ENCODE results near the gene CDK2AP2.

The CDK2AP2 gene

DNA sequence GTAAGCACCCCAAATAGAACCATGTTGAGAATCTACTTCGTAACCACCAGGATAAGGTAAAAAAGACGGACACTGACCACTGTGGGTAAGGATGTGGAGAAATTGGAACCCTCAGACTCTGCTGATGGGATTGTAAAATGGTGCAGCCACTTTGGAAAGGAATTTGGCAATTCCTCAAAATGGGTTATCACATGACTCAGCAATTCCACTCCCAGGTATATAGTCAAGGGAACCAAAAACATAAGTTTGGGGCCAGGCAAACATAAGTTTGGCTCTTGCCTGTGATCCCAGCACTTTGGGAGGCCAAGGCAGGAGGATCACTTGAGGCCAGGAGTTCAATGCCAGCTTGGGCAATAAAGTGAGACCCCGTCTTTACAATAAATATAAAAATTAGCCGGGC is 20.4 kb upstream of the CDK2AP2 start:
- in situ Hi-C loops (cut with MboI; ENCODE audit: low pct_unique_long_range_greater_than_20kb, low sequenced_read_pairs, unreplicated experiment) = no loop called here
- no peak for DNase-seq (ENCODE audit: low spot score)
- TF ChIP-seq, protein P1, sequence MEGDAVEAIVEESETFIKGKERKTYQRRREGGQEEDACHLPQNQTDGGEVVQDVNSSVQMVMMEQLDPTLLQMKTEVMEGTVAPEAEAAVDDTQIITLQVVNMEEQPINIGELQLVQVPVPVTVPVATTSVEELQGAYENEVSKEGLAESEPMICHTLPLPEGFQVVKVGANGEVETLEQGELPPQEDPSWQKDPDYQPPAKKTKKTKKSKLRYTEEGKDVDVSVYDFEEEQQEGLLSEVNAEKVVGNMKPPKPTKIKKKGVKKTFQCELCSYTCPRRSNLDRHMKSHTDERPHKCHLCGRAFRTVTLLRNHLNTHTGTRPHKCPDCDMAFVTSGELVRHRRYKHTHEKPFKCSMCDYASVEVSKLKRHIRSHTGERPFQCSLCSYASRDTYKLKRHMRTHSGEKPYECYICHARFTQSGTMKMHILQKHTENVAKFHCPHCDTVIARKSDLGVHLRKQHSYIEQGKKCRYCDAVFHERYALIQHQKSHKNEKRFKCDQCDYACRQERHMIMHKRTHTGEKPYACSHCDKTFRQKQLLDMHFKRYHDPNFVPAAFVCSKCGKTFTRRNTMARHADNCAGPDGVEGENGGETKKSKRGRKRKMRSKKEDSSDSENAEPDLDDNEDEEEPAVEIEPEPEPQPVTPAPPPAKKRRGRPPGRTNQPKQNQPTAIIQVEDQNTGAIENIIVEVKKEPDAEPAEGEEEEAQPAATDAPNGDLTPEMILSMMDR (IDR thresholded peaks at IDR 0.05; ENCODE audit: extremely low read depth, insufficient read depth, missing control alignments) = no peak

DNA sequence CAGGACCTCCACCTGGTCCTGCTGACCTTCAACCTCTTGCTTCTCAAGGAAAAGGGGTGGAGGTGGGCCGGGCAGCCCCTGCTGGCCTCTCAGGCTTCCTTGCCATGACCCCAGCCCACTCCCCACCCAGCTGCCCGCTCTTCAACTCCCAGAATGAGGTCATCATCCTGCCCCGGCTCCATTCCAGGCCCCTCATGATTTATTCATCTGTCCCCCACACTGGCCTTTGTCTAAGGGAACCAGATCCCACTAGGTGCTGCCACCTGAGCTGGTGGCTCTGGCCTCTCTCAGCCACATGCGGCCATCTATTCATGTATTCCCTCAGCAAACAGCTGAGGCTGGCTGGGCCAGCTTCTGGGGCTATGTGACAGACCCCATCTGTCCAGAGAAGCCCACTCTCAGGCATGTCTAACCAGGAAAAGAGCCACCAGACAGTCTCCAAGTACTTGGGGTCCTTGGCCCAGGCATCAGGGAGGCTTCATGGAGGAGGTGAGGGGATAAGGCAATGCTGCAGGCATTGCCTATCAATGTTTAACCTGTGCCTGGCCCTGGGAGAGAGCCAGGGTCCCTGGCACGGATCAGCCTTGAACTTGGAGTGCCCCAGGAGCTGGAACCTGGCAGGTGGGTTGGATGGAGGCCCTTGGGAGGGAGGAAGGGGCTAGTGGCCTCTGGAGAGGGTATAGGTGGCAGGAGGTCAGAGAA is 17.5 kb upstream of the CDK2AP2 start:
- in situ Hi-C loops (cut with MboI; ENCODE audit: low pct_unique_long_range_greater_than_20kb, low sequenced_read_pairs, unreplicated experiment) = no loop called here
- TF ChIP-seq, protein P1 (IDR thresholded peaks at IDR 0.05; ENCODE audit: extremely low read depth, insufficient read depth, missing control alignments) = no peak
- no peak for DNase-seq (ENCODE audit: low spot score)

DNA sequence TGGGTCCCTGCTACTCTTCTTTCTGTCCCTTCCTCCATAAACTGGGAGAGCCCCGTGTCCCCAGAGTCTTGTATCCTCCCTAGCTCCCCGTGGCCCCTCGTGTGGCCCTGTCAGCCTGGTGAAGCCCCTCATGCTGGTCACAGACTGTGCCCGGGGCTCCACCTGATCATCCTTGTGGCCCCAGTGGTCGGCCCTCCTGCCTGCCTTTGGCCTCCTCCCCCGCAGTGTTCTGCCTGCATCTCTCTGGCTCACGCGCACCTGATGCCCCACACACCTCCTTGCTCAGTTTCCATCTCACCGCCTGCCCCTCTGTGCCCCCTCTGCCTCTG is 16.5 kb upstream of the CDK2AP2 start:
- in situ Hi-C loops (cut with MboI; ENCODE audit: low pct_unique_long_range_greater_than_20kb, low sequenced_read_pairs, unreplicated experiment) = no loop called here
- no peak for DNase-seq (ENCODE audit: low spot score)
- TF ChIP-seq, protein P1 (IDR thresholded peaks at IDR 0.05; ENCODE audit: extremely low read depth, insufficient read depth, missing control alignments) = no peak

DNA sequence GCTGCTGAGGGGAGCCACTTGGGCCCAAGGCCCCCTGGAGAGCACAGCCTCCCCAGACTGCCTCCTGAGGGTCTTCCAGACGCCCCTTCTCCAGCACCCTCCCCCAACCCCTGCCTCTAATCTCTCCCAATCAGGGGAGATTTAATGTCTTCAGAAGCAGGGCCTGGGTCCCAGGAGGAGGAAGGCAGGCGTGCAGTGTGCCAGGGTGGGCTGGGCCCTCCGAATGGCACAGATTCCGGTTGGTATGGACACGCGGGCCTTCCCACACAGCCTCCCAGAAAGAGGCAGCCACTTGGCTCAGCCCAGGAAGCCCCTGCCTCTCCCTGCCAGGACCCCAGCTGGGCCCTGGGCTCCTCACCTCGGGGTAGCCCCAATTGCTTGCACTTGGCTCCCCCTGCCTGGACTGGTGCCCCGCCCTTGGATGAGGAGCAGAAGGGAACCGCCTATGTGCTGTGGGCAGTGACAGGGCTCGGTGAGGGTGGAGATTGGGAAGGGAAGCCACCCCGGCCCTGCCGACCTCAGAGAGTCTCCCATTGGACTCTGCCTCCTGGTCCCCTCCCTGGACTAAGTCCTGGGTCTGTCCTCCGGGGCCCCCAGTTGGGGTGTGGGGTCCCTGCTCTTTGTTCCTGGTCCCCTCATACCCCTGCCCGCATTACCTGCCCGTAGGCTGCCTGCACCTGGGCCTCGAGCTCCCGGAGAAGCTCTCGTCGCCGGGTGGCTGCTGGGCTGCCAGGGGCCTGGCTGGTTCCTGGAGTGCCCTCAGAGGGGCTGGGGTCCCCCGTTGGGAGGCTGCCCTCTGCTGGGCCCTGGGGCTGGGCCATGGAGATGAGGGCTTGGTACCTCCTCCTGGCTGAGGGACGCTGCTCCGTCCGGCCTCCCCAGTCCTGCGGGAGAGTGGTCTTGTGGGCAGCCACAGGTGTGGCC is 15.9 kb upstream of the CDK2AP2 start:
- TF ChIP-seq, protein P1 (IDR thresholded peaks at IDR 0.05; ENCODE audit: extremely low read depth, insufficient read depth, missing control alignments) = no peak
- no peak for DNase-seq (ENCODE audit: low spot score)
- in situ Hi-C loops (cut with MboI; ENCODE audit: low pct_unique_long_range_greater_than_20kb, low sequenced_read_pairs, unreplicated experiment) = no loop called here

DNA sequence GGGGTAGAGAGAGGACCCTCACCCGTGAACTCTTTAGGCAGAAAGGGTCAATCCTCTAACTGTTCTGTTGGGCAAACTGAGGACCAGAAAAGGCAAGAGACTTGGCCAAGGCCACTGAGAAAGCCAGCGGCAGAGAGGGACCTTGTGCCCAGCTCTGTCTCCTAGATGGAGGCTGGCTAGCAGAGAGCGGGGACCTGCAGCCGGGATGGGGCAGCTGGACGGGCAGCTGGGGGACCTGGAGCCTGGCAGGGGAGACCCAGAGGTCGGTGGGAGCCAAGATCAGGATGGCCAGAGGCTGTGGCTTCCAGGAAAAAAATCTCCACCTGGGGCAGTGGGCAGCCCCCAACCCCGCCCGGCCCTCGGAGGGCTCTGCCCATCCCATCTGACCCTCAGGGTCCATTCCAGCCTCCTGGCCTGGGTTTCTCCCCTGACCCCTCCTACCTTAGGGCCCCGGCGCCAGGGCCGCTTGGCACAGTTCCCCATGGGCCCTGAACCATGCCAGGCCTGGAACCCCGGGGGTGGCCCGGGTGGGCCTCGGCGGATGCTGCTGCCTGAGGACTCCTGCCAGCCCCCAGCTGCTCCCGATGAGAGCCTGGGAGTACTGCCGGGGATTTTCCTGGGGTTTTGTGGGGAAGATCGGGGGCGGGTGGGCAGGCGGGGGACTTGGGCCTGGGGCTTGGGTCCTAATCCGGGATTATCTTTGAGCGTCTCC is 15.0 kb upstream of the CDK2AP2 start, which contains the start of gene CABP2:
CABP2 (minus strand) TSS at position 603 of the 712 bp plus-strand sequence; CDS start at position 483, 120 bp downstream.
- TF ChIP-seq, protein P1 (IDR thresholded peaks at IDR 0.05; ENCODE audit: extremely low read depth, insufficient read depth, missing control alignments) = no peak
- no peak for DNase-seq (ENCODE audit: low spot score)
- in situ Hi-C loops (cut with MboI; ENCODE audit: low pct_unique_long_range_greater_than_20kb, low sequenced_read_pairs, unreplicated experiment) = no loop called here

DNA sequence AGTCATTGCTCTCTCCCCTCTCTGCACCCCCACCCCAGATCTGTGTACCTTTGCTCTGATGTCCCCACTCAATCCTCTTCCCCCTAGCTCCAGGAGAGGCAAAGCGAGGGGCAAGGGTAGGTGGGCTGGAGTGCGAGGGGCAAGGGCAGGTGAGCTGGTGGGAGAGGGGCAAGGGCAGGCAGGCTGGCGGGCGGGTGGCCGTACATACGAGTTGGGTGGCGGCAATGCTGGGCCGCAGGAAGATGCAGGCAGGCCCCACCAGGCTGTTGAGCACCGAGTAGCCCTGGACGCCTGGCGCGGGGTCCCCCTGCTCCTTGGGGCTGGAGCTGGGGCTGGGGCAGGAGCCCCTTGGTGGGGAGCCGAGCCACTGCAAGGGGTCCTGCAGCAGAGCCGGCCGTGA is 14.4 kb upstream of the CDK2AP2 start:
- TF ChIP-seq, protein P1 (IDR thresholded peaks at IDR 0.05; ENCODE audit: extremely low read depth, insufficient read depth, missing control alignments) = no peak
- in situ Hi-C loops (cut with MboI; ENCODE audit: low pct_unique_long_range_greater_than_20kb, low sequenced_read_pairs, unreplicated experiment) = no loop called here
- no peak for DNase-seq (ENCODE audit: low spot score)

Data from GM13977 (cell line).